ENCODE data around the gene KAZN.

Gene KAZN

GRCh38 chr1:15152318-15153183, 554.1 kb downstream of the KAZN start (continued):
- TF ChIP-seq ZNF488 (tag by site-specific recombination; IDR thresholded peaks at IDR 0.05) (no peak), ZNF202 (tag by site-specific recombination; IDR thresholded peaks at IDR 0.05; ENCODE audit: borderline replicate concordance) (no peak), ZNF658 (tag by site-specific recombination; IDR thresholded peaks at IDR 0.05) (no peak), GLI4 (tag by site-specific recombination; IDR thresholded peaks at IDR 0.05) (no peak), ZBTB6 (tag by site-specific recombination; IDR thresholded peaks at IDR 0.05) (no peak), KLF8 (tag by site-specific recombination; IDR thresholded peaks at IDR 0.05) (peak; percentile 71; the same call in 1 of the 2 replicates), ZNF639 (tag by site-specific recombination; IDR thresholded peaks at IDR 0.05) (0 out of 2 replicates have a peak, but pooled peaks have one; percentile 15)

- Histone ChIP-seq H3K9me3 (ENCODE audit: control insufficient read depth, insufficient read depth, low read depth, low read length) (no peaks in the 10 kb centered on the region), H3K27ac (ENCODE audit: extremely low read depth, low read depth, low read length) (peak within 1 kb of the TSS; percentile 49; the same call in 1 of the 2 replicates), H3K4me1 (ENCODE audit: control insufficient read depth, insufficient read depth, low read length) (0 out of 2 replicates have a peak, but pooled peaks cover 2% of the 10 kb centered on the region), H3K4me3 (ENCODE audit: low read depth, low read length) (peak within 1 kb of the TSS; percentile 60), H3K36me3 (ENCODE audit: control insufficient read depth in 2 of 2, insufficient read depth in 1 of 2, low read length in 2 of 2) (no peaks in the 10 kb centered on the region)
- POLR2A ChIA-PET: interaction anchor here (0.7 to 1.3 kb wide), 3 partner anchors 21 to 472 kb away, joined by 3 to 4 read pairs (median 3); no protein-coding TSS in a partner anchor
- CTCF ChIA-PET: interaction anchor here (0.6 to 4.0 kb wide), 14 partner anchors 11 to 307 kb away, joined by 3 to 59 read pairs (median 5); no protein-coding TSS in a partner anchor
- TF ChIP-seq ZBTB11 (tag by site-specific recombination; conservative IDR thresholded peaks at IDR 0.05; ENCODE audit: low read depth) (peak; percentile 39; the same call in 1 of the 2 replicates), ZNF529 (tag by site-specific recombination; IDR thresholded peaks at IDR 0.05; ENCODE audit: insufficient replicate concordance) (no peak), ZSCAN16 (tag by site-specific recombination; IDR thresholded peaks at IDR 0.05) (no peak), PBX3 (CRISPR knock-in tag; IDR thresholded peaks at IDR 0.05) (0 out of 2 replicates have a peak, but pooled peaks have one; percentile 37), ZSCAN30 (tag by site-specific recombination; IDR thresholded peaks at IDR 0.05) (no peak), ZNF544 (tag by site-specific recombination; IDR thresholded peaks at IDR 0.05) (no peak), ZNF501 (tag by site-specific recombination; IDR thresholded peaks at IDR 0.05) (0 out of 2 replicates have a peak, but pooled peaks have one; percentile 27), TCF7L2 (IDR thresholded peaks at IDR 0.05; ENCODE audit: borderline replicate concordance, low read depth, low read length) (no peak), ZNF391 (tag by site-specific recombination; IDR thresholded peaks at IDR 0.05; ENCODE audit: borderline replicate concordance, low read depth) (0 out of 2 replicates have a peak, but pooled peaks have one; percentile 32), HIC1 (tag by site-specific recombination; IDR thresholded peaks at IDR 0.05) (peak; percentile 59; the same call in 1 of the 2 replicates), ZNF341 (tag by site-specific recombination; IDR thresholded peaks at IDR 0.05; ENCODE audit: low read depth) (peak; percentile 69), ZBTB26 (tag by site-specific recombination; optimal IDR thresholded peaks at IDR 0.05) (peak; percentile 89), KLF8 (tag by site-specific recombination; IDR thresholded peaks at IDR 0.05) (peak; percentile 24), SP3 (tag by site-specific recombination; IDR thresholded peaks at IDR 0.05) (peak; percentile 66), ZFP69B (tag by site-specific recombination; IDR thresholded peaks at IDR 0.05) (peak; percentile 20; the same call in 1 of the 2 replicates)
These were observed 554.8 kb downstream of the KAZN start, which contains the start of gene TMEM51 for GRCh38 chr1:15153184-15153841. TMEM51 (plus strand) TSS chr1:15153747; CDS start chr1:15215088, 61,341 bp downstream.

All from HEK293 (cell line).